ENCODE data around the gene POLD3.
A peak's percentile ranks its signal among the peaks of the same experiment; 100 is the strongest.

DNA sequence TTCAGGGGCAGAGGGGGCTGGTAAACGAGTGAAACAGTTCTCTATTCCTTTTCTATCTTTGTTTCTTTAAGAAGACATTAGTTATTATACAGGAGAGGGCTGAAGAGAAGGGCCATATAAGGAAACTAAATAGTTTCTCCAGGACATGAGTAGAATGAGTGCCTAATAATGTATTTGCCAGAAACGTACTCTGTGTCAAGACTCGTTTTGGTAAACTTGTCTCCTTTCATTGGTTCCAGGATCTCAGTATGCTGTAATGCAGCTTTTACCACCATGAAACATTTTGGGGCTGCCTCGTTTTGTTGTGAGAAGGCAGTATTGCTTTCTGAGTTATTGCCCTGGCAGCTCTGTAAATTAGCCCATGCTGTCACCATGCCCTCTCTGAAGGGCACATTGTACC is 51.7 kb downstream of the POLD3 start:
- TF ChIP-seq CTCF (IDR thresholded peaks at IDR 0.05) (no peak), POLR2A (IDR thresholded peaks at IDR 0.05) (no peak), POLR2AphosphoS5 (IDR thresholded peaks at IDR 0.05) (peak; percentile 86)

All from gastroesophageal sphincter (tissue), 3 donors.